IMR-90 (cell line): Measurements from ENCODE around the gene ELL3. TPM values are rescaled to one million over a fixed set of nuclear protein-coding genes. Genes with fewer than 3 reads are reported as not detected.

ENCODE experiments used
- ATAC-seq: fragments of 200-7000 bp; cut with Tn5 transposase; 2 replicates; pipeline ENCODE4 v1.9.1; 2020; ENCODE audit warnings: low read depth, mild to moderate bottlenecking, moderate library complexity
- BruUV-seq: library from RNA; stranded (reverse); fragments of 400-500 nt; replicated peaks from 2 replicates; lab custom pipeline; 2021; lab: Mats Ljungman, UMichigan
- CTCF ChIA-PET: fragments of 300-600 bp; formaldehyde crosslinking; extraction: SDS; loops from one replicate; lab custom pipeline; 2021; ENCODE audit warnings: antibody characterized with exemption; lab: Yijun Ruan, JAX
- POLR2A ChIA-PET: fragments of 300-600 bp; sonication (Branson Sonifier 250); formaldehyde crosslinking; loops from one replicate; lab custom pipeline; 2022; ENCODE audit warnings: antibody characterized with exemption; ENCODE audit not compliant: unreplicated experiment; lab: Charles Lee
- DNase-seq: peaks from one replicate; pipeline ENCODE4 v3.0.0; 2013
- H2AFZ ChIP-seq: replicated peaks from 2 replicates; pipeline ENCODE3; 2013; ENCODE audit warnings: low read length, mild to moderate bottlenecking; ENCODE audit not compliant: poor library complexity
- H2AK5ac ChIP-seq: 2 replicates; pipeline ENCODE4 v1.6.1; 2013; ENCODE audit warnings: low read depth, low read length, inconsistent platforms
- H2AK9ac ChIP-seq: replicated peaks from 2 replicates; pipeline ENCODE3; 2013; ENCODE audit warnings: mild to moderate bottlenecking, low read depth, low read length, moderate library complexity; ENCODE audit not compliant: poor library complexity
- H2BK120ac ChIP-seq: 2 replicates; pipeline ENCODE4 v1.6.1; 2013; ENCODE audit warnings: low read depth, low read length, inconsistent platforms
- H2BK15ac ChIP-seq: 3 replicates; pipeline ENCODE4 v1.6.1; 2013; ENCODE audit warnings: low read depth, low read length, inconsistent platforms
- H2BK20ac ChIP-seq: 2 replicates; pipeline ENCODE4 v1.6.1; 2013; ENCODE audit warnings: low read depth, mild to moderate bottlenecking, inconsistent platforms, low read length, moderate library complexity
- H2BK5ac ChIP-seq: 2 replicates; pipeline ENCODE4 v1.6.1; 2013; ENCODE audit warnings: mild to moderate bottlenecking, low read depth, low read length, inconsistent platforms; ENCODE audit not compliant: poor library complexity, severe bottlenecking
- H3K14ac ChIP-seq: replicated peaks from 2 replicates; pipeline ENCODE4 v1.6.1; 2013; ENCODE audit warnings: low read depth, low read length, inconsistent platforms
- H3K18ac ChIP-seq: 2 replicates; pipeline ENCODE4 v1.6.1; 2013; ENCODE audit warnings: low read depth, low read length, control low read depth
- H3K23ac ChIP-seq: 2 replicates; pipeline ENCODE4 v1.6.1; 2013; ENCODE audit warnings: low read depth, low read length, inconsistent platforms
- H3K27ac ChIP-seq: 2 replicates; pipeline ENCODE4 v1.5.1; 2013; ENCODE audit warnings: mild to moderate bottlenecking, control low read depth, low read length; ENCODE audit not compliant: insufficient read depth
- H3K27me3 ChIP-seq: 2 replicates; pipeline ENCODE4 v1.6.1; 2013; ENCODE audit warnings: low read length; ENCODE audit not compliant: control insufficient read depth, insufficient read depth
- H3K36me3 ChIP-seq: 2 replicates; pipeline ENCODE4 v1.6.1; 2013; ENCODE audit warnings: low read length, mixed read lengths; ENCODE audit not compliant: control insufficient read depth, insufficient read depth
- H3K4ac ChIP-seq: 2 replicates; pipeline ENCODE4 v1.6.1; 2013; ENCODE audit warnings: low read depth, low read length, inconsistent platforms
- H3K4me1 ChIP-seq: 2 replicates; pipeline ENCODE4 v1.6.1; 2013; ENCODE audit warnings: low read length, mixed read lengths; ENCODE audit not compliant: control insufficient read depth, insufficient read depth
- H3K4me2 ChIP-seq: 2 replicates; pipeline ENCODE4 v1.6.1; 2013; ENCODE audit warnings: low read depth, mild to moderate bottlenecking, control low read depth, low read length, moderate library complexity
- H3K4me3 ChIP-seq: 2 replicates; pipeline ENCODE4 v1.5.1; 2013; ENCODE audit warnings: low read depth, mild to moderate bottlenecking, control low read depth, low read length, moderate library complexity; ENCODE audit not compliant: insufficient read depth
- H3K56ac ChIP-seq: 2 replicates; pipeline ENCODE4 v1.6.1; 2013; ENCODE audit warnings: low read length, inconsistent platforms; ENCODE audit not compliant: insufficient read depth; ENCODE audit errors: extremely low read depth
- H3K79me1 ChIP-seq, 2 experiments: 2 replicates each; pipeline ENCODE4 v1.6.1; 2013; ENCODE audit warnings: low read length in 2 of 2, inconsistent platforms in 1 of 2, low read depth in 1 of 2
- H3K9ac ChIP-seq: 2 replicates; pipeline ENCODE4 v1.6.1; 2013; ENCODE audit warnings: low read depth, low read length, control low read depth
- H3K9me1 ChIP-seq: 2 replicates; pipeline ENCODE4 v1.6.1; 2013; ENCODE audit warnings: low read length, inconsistent platforms; ENCODE audit not compliant: insufficient read depth
- H3K9me3 ChIP-seq: 2 replicates; pipeline ENCODE4 v1.6.1; 2013; ENCODE audit warnings: low read length; ENCODE audit not compliant: control insufficient read depth, insufficient read depth
- H4K20me1 ChIP-seq: 2 replicates; pipeline ENCODE4 v1.6.1; 2013; ENCODE audit warnings: low read length, inconsistent platforms; ENCODE audit not compliant: insufficient read depth
- H4K5ac ChIP-seq: 2 replicates; pipeline ENCODE4 v1.6.1; 2013; ENCODE audit warnings: mild to moderate bottlenecking, low read depth, low read length, control low read depth
- H4K8ac ChIP-seq, 2 experiments: 2 replicates each; pipeline ENCODE4 v1.6.1; 2013; ENCODE audit warnings: low read depth in 2 of 2, low read length in 2 of 2, control low read depth in 1 of 2, inconsistent platforms in 1 of 2
- H4K91ac ChIP-seq: 2 replicates; pipeline ENCODE4 v1.6.1; 2013; ENCODE audit warnings: low read depth, low read length, inconsistent platforms; ENCODE audit not compliant: insufficient read depth
- BHLHE40 ChIP-seq: fragments of 150-350 bp; IDR thresholded peaks from 2 replicates; pipeline ENCODE4 v1.6.1; 2016; ENCODE audit warnings: mild to moderate bottlenecking, low read depth, low read length
- RCOR1 ChIP-seq: IDR thresholded peaks from 2 replicates; pipeline ENCODE4 v1.6.1; 2012; ENCODE audit warnings: mild to moderate bottlenecking, low read length, improper control_type of control experiment; ENCODE audit not compliant: insufficient replicate concordance
- USF2 ChIP-seq: fragments of 150-350 bp; IDR thresholded peaks from 2 replicates; pipeline ENCODE4 v1.6.1; 2017; ENCODE audit warnings: mild to moderate bottlenecking, antibody characterized with exemption, low read length, low read depth
- dilution Hi-C: fragments of 300-500 bp; cut with HindIII; formaldehyde crosslinking; loops from one replicate; pipeline ENCODE4 v1.14.3; 2018; ENCODE audit warnings: low sequenced_read_pairs; ENCODE audit not compliant: unreplicated experiment
- in situ Hi-C: fragments of 300-500 bp; cut with MboI; formaldehyde crosslinking; loops from 3 replicates; pipeline ENCODE4 v1.14.3; 2019; ENCODE audit warnings: low sequenced_read_pairs, inconsistent platforms, mixed read lengths
- intact Hi-C: fragments of 100-400 bp; cut with micrococcal nuclease; formaldehyde crosslinking; loops from 2 replicates; pipeline ENCODE4 v1.10.0; 2022
- polyA plus RNA-seq, 3 experiments: library from polyadenylated mRNA; depleted of rRNA; stranded (reverse); fragments of >200 nt; gene quantifications; 2 replicates each; pipeline ENCODE4 v1.2.3, GENCODE V29; 2012; ENCODE audit warnings: low replicate concordance in 1 of 3
- total RNA-seq: library from RNA; depleted of rRNA; stranded (reverse); fragments of >200 nt; gene quantifications from 2 replicates; pipeline ENCODE4 v1.2.3, GENCODE V29; 2012

ELL3 gene
- total and polyA plus RNA-seq, 2 of the 4 experiments (the other 2 are of a cell fraction), result 1.2 to 1.6 TPM

- peaks cover 33% of the 10 kb centered on the region for H3K9me1 ChIP-seq
- no peak overlapping the region for H3K4ac ChIP-seq
- CTCF ChIA-PET, result no interaction called here
- peaks cover 31 to 80% of the 10 kb centered on the region in 2 experiments for H3K79me1 ChIP-seq
- peaks cover 24% of the 10 kb centered on the region for H3K4me1 ChIP-seq
- H2AFZ ChIP-seq, result no peak overlapping the region
- H3K9ac ChIP-seq, result no peak overlapping the region
- no peak overlapping the region for H3K18ac ChIP-seq
- H4K8ac ChIP-seq, result no peak overlapping the region
- peaks cover 47% of the 10 kb centered on the region for H4K20me1 ChIP-seq
- H2AK5ac ChIP-seq, result no peak overlapping the region
- no peak for DNase-seq
- no peak overlapping the region for H3K23ac ChIP-seq
- no peak for ATAC-seq
- no peak overlapping the region for H3K56ac ChIP-seq
- no peak overlapping the region for H2BK120ac ChIP-seq
- H3K27ac ChIP-seq, result no peak overlapping the region
- H3K4me2 ChIP-seq, result no peak overlapping the region
- no peak overlapping the region for H2AK9ac ChIP-seq
- POLR2A ChIA-PET, result no interaction called here
- peaks cover 54% of the 10 kb centered on the region for H3K36me3 ChIP-seq
- no peak overlapping the region for H2BK20ac ChIP-seq
- no peaks in the 10 kb centered on the region for H3K27me3 ChIP-seq
- in situ Hi-C loops, result no loop called here
- no peak overlapping the region for H4K5ac ChIP-seq
- dilution Hi-C loops, result no loop called here
- H3K14ac ChIP-seq, result no peak overlapping the region
- H2BK5ac ChIP-seq, result peak overlapping the region; percentile 13
- TF ChIP-seq RCOR1, result no peak
- no peak for TF ChIP-seq USF2
- no peak for TF ChIP-seq BHLHE40
- no peak overlapping the region for H4K91ac ChIP-seq
- no TSS peak for BruUV-seq
- no peak overlapping the region for H3K4me3 ChIP-seq
- intact Hi-C loops, result no loop called here
- no peaks in the 10 kb centered on the region for H3K9me3 ChIP-seq
- no peak overlapping the region for H2BK15ac ChIP-seq
Observed at GRCh38 chr15:43795997-43796396, 19.2 kb upstream of the ELL3 start.
